Cardiac atrium fibroblast (primary cell): Measurements from ENCODE around the gene TXNL4A. TPM values are rescaled to one million over a fixed set of nuclear protein-coding genes. Genes with fewer than 3 reads are reported as not detected.

Source experiments
- total RNA-seq: library from RNA; depleted of rRNA; stranded (reverse); fragments of >200 nt; gene quantifications from 2 replicates; pipeline ENCODE4 v1.2.3, GENCODE V29; 2015

TXNL4A gene, protein sequence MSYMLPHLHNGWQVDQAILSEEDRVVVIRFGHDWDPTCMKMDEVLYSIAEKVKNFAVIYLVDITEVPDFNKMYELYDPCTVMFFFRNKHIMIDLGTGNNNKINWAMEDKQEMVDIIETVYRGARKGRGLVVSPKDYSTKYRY
- 59.2 and 65.4 TPM in 2 replicates for total RNA-seq

GRCh38 chr18:79988451-79989194, at the start of gene TXNL4A:
Gene TXNL4A (minus strand): TSS chr18:79988563. CDS start chr18:79988392, 171 bp downstream.

DNA sequence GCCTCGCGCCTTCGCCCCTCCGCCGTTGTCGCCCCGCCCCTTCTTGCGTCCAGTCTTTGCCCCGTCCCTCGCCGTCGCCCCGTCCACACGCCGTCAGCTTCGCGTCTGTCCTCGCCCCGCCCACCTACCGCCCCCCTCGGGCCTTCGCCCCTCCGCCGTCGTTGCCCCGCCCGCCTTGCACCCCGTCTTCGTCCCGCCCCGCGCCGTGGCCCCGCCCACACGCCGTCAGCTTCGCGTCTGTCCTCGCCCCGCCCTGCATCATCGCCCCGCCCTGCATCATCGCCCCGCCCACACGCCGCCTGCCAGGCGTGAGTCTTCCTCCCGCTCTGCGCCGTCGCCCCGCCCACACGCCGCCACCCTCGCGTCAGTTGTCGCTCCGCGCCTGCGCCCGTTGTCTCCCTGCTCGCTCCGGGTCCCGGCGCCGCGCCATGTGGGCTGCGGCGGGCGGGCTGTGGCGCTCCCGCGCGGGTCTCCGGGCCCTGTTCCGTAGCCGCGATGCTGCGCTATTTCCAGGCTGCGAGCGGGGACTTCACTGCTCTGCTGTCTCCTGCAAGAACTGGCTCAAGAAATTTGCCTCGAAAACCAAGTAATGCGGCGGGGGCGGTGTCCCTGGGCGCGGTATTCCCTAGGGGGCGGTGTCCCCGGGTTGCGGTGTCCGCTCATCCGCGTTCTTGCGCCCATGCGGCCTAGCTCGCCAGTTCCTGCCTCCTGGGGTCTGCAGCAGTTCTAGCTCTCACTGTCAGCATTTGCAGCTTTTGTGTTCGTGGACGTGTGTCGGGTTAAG, 45.9 kb upstream of the TXNL4A start, which contains the start of gene RBFA:
Gene RBFA (plus strand): TSS at position 367 of the 784 bp plus-strand sequence. CDS start 62 bp downstream, at position 429.

DNA sequence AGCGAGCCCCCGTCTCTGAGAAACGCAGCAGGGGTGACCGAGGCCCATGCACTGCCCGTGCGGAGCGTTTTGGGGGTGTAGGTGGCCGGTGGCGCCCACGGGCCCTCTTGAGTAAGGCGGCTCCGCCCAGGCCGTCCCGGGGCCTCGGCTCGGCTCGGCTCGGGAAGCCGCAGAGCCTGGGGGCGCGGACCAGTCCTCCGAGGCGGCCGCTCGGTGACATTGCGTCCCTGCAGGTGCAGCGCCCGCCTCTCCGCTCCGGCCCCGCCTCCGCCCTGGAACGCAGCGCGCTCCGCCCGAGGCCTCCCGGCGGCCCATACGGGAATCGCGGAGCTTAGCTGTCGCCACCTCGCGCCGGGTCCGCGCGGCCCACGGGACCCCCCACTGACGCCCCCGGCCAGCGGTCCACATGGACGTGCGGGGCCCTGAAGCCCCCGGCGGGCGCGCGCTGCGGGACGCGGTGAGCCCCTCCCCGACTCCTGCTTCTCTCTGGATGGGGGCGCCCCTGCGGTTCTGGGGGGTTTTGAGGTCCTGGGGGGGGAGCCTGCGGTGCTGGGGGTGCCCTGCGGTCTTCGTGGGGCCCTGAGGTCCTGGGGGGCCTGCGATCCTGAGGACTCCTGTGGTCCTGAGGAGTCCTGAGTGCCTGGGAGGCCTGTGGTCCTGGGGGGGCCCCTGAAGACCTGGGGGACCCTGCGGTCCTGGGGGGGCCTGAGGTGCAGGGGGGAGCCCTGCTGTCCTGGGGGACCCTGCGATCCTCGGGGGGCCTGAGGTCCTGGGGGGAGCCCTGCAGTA, 23.8 kb downstream of the TXNL4A start, which contains the start of gene HSBP1L1:
Gene HSBP1L1 (plus strand): TSS at position 314 of the 789 bp plus-strand sequence. CDS start 93 bp downstream, at position 407.

GRCh38 chr18:79951545-79952455, 36.6 kb downstream of the TXNL4A start, which contains the start of gene SLC66A2:
Gene SLC66A2 (minus strand): TSS chr18:79951653. CDS start chr18:79950926, 727 bp downstream.

Other genes with a start within 250 kb of the TXNL4A start
- gene KCNG2, start 190.6 kb downstream of the TXNL4A start, total RNA-seq: 2.3 and 9.7 TPM in 2 replicates
- gene SLC66A2, start 36.9 kb downstream of the TXNL4A start, total RNA-seq: 36.8 and 45.0 TPM in 2 replicates
- 4.7 and 19.1 TPM in 2 replicates for gene HSBP1L1, start 23.9 kb downstream of the TXNL4A start, total RNA-seq
- gene RBFA, start 45.9 kb upstream of the TXNL4A start, total RNA-seq: 24.9 and 28.0 TPM in 2 replicates
- 9.6 and 10.3 TPM in 2 replicates for gene ADNP2, start 120.7 kb upstream of the TXNL4A start, total RNA-seq